HEK293 (cell line): Measurements from ENCODE around the gene DHRS7B.

Experiments used
- CTCF ChIA-PET: fragments of 350-600 bp; formaldehyde crosslinking; extraction: SDS; loops from one replicate; lab custom pipeline; 2021; ENCODE audit warnings: antibody characterized with exemption; lab: Yijun Ruan, JAX
- POLR2A ChIA-PET: fragments of 300-600 bp; formaldehyde crosslinking; extraction: SDS; loops from one replicate; lab custom pipeline; 2020; ENCODE audit warnings: antibody characterized with exemption, inconsistent platforms; lab: Yijun Ruan, JAX
- H3K27ac ChIP-seq: fragments of 200-500 bp; sonication (Bioruptor generic); 2 replicates; pipeline ENCODE4 v1.5.1; 2014; ENCODE audit warnings: low read depth, low read length, control low read depth, inconsistent platforms; ENCODE audit errors: extremely low read depth
- H3K36me3 ChIP-seq, 2 experiments: fragments of 200-500 bp in 1 of 2; sonication (Bioruptor generic) in 1 of 2; 1 replicate in 1 of 2; 2 replicates in 1 of 2; pipeline ENCODE4 v1.5.1; 2014 to 2017; ENCODE audit warnings: inconsistent platforms in 2 of 2, low read length in 2 of 2; ENCODE audit not compliant: control insufficient read depth in 2 of 2, insufficient read depth in 1 of 2
- H3K4me1 ChIP-seq: fragments of 200-500 bp; sonication (Bioruptor generic); 2 replicates; pipeline ENCODE4 v1.5.1; 2014; ENCODE audit warnings: mild to moderate bottlenecking, low read length, inconsistent platforms; ENCODE audit not compliant: control insufficient read depth, insufficient read depth
- H3K4me3 ChIP-seq: 2 replicates; pipeline ENCODE4 v1.5.1; 2011; ENCODE audit warnings: low read depth, mild to moderate bottlenecking, control low read depth, low read length, moderate library complexity
- H3K9me3 ChIP-seq: fragments of 200-500 bp; sonication (Bioruptor generic); 2 replicates; pipeline ENCODE4 v1.5.1; 2014; ENCODE audit warnings: low read depth, low read length, inconsistent platforms; ENCODE audit not compliant: control insufficient read depth, insufficient read depth
- GFI1B ChIP-seq: fragments of 450-650 bp; formaldehyde crosslinking; IDR thresholded peaks from 2 replicates; pipeline ENCODE4 v1.5.1; 2016; ENCODE audit warnings: missing biosample characterization, missing genetic modification characterization
- HIC1 ChIP-seq: fragments of 450-650 bp; formaldehyde crosslinking; IDR thresholded peaks from 2 replicates; pipeline ENCODE4 v1.5.1; 2016; ENCODE audit warnings: missing biosample characterization, missing genetic modification characterization
- MYNN ChIP-seq: fragments of 450-650 bp; formaldehyde crosslinking; IDR thresholded peaks from 2 replicates; pipeline ENCODE4 v1.5.1; 2016; ENCODE audit warnings: missing biosample characterization, missing genetic modification characterization, borderline replicate concordance
- SALL2 ChIP-seq: fragments of 450-650 bp; formaldehyde crosslinking; IDR thresholded peaks from 2 replicates; pipeline ENCODE4 v1.5.0; 2017; ENCODE audit warnings: missing biosample characterization, mild to moderate bottlenecking, missing genetic modification characterization, borderline replicate concordance
- SP2 ChIP-seq: fragments of 450-650 bp; formaldehyde crosslinking; IDR thresholded peaks from 2 replicates; pipeline ENCODE4 v1.5.1; 2016; ENCODE audit warnings: missing biosample characterization, missing genetic modification characterization
- WT1 ChIP-seq: fragments of 450-650 bp; formaldehyde crosslinking; IDR thresholded peaks from 2 replicates; pipeline ENCODE4 v1.5.1; 2016; ENCODE audit warnings: missing biosample characterization, missing genetic modification characterization
- ZBTB20 ChIP-seq: fragments of 450-650 bp; formaldehyde crosslinking; IDR thresholded peaks from 2 replicates; pipeline ENCODE4 v1.5.1; 2016; ENCODE audit warnings: missing biosample characterization, missing genetic modification characterization
- ZBTB21 ChIP-seq: fragments of 450-650 bp; formaldehyde crosslinking; IDR thresholded peaks from 2 replicates; pipeline ENCODE4 v1.5.1; 2017; ENCODE audit warnings: missing biosample characterization, missing genetic modification characterization
- ZBTB48 ChIP-seq: fragments of 450-650 bp; formaldehyde crosslinking; IDR thresholded peaks from 2 replicates; pipeline ENCODE4 v1.5.1; 2016; ENCODE audit warnings: missing biosample characterization, missing genetic modification characterization
- ZNF112 ChIP-seq: fragments of 450-650 bp; formaldehyde crosslinking; IDR thresholded peaks from 2 replicates; pipeline ENCODE4 v1.5.0; 2017; ENCODE audit warnings: missing biosample characterization, missing genetic modification characterization
- ZNF146 ChIP-seq: fragments of 450-650 bp; formaldehyde crosslinking; IDR thresholded peaks from 2 replicates; pipeline ENCODE4 v1.5.1; 2016; ENCODE audit warnings: missing biosample characterization, missing genetic modification characterization
- ZNF175 ChIP-seq: fragments of 450-650 bp; formaldehyde crosslinking; IDR thresholded peaks from 2 replicates; pipeline ENCODE4 v1.5.1; 2016; ENCODE audit warnings: missing biosample characterization, missing genetic modification characterization
- ZNF2 ChIP-seq: fragments of 450-650 bp; formaldehyde crosslinking; IDR thresholded peaks from 2 replicates; pipeline ENCODE4 v1.5.1; 2016; ENCODE audit warnings: missing biosample characterization, missing genetic modification characterization
- ZNF26 ChIP-seq: fragments of 450-650 bp; formaldehyde crosslinking; IDR thresholded peaks from 2 replicates; pipeline ENCODE4 v1.5.1; 2016; ENCODE audit warnings: missing biosample characterization, missing genetic modification characterization
- ZNF341 ChIP-seq: fragments of 450-650 bp; formaldehyde crosslinking; IDR thresholded peaks from 2 replicates; pipeline ENCODE4; 2016; ENCODE audit warnings: low read depth, missing biosample characterization, missing genetic modification characterization
- ZNF394 ChIP-seq: fragments of 450-650 bp; formaldehyde crosslinking; IDR thresholded peaks from 2 replicates; pipeline ENCODE4 v1.5.1; 2016; ENCODE audit warnings: missing biosample characterization, missing genetic modification characterization, mild to moderate bottlenecking, moderate library complexity, borderline replicate concordance
- ZNF423 ChIP-seq: fragments of 450-650 bp; formaldehyde crosslinking; IDR thresholded peaks from 2 replicates; pipeline ENCODE4 v1.5.1; 2016; ENCODE audit warnings: missing biosample characterization, missing genetic modification characterization
- ZNF488 ChIP-seq: fragments of 450-650 bp; formaldehyde crosslinking; IDR thresholded peaks from 2 replicates; pipeline ENCODE4 v1.5.1; 2016; ENCODE audit warnings: missing biosample characterization, missing genetic modification characterization
- ZNF548 ChIP-seq: fragments of 450-650 bp; formaldehyde crosslinking; IDR thresholded peaks from 2 replicates; pipeline ENCODE4 v1.5.1; 2016; ENCODE audit warnings: missing biosample characterization, missing genetic modification characterization
- ZNF549 ChIP-seq: fragments of 450-650 bp; IDR thresholded peaks from 2 replicates; pipeline ENCODE4 v1.5.1; 2018; ENCODE audit warnings: missing biosample characterization, missing genetic modification characterization, mild to moderate bottlenecking, inconsistent platforms, moderate library complexity
- ZNF600 ChIP-seq: fragments of 450-650 bp; formaldehyde crosslinking; IDR thresholded peaks from 2 replicates; pipeline ENCODE4 v1.5.1; 2016; ENCODE audit warnings: missing biosample characterization, missing genetic modification characterization
- ZNF623 ChIP-seq: fragments of 450-650 bp; formaldehyde crosslinking; IDR thresholded peaks from 2 replicates; pipeline ENCODE4 v1.5.1; 2016; ENCODE audit warnings: missing biosample characterization, missing genetic modification characterization
- ZNF692 ChIP-seq: fragments of 450-650 bp; formaldehyde crosslinking; IDR thresholded peaks from 2 replicates; pipeline ENCODE4 v1.5.1; 2016; ENCODE audit warnings: missing biosample characterization, missing genetic modification characterization
- ZNF768 ChIP-seq: fragments of 450-650 bp; formaldehyde crosslinking; IDR thresholded peaks from 2 replicates; pipeline ENCODE4 v1.5.1; 2018; ENCODE audit warnings: missing biosample characterization, mild to moderate bottlenecking, missing genetic modification characterization
- ZNF791 ChIP-seq: fragments of 450-650 bp; formaldehyde crosslinking; IDR thresholded peaks from 2 replicates; pipeline ENCODE4 v1.5.1; 2016; ENCODE audit warnings: missing biosample characterization, missing genetic modification characterization
- ZSCAN18 ChIP-seq: fragments of 450-650 bp; formaldehyde crosslinking; IDR thresholded peaks from 2 replicates; pipeline ENCODE4 v1.5.1; 2016; ENCODE audit warnings: missing biosample characterization, missing genetic modification characterization
- ZSCAN23 ChIP-seq: fragments of 450-650 bp; formaldehyde crosslinking; IDR thresholded peaks from 2 replicates; pipeline ENCODE4 v1.5.1; 2016; ENCODE audit warnings: missing biosample characterization, missing genetic modification characterization

Gene DHRS7B

GRCh38 chr17:21202512-21202911, 75.7 kb downstream of the DHRS7B start:
- ChIA-PET POLR2A (no interaction called here), CTCF (no interaction called here)
- Histone ChIP-seq H3K36me3 (peaks cover 21 to 54% of the 10 kb centered on the region in 2 experiments), H3K4me1 (peaks cover 5% of the 10 kb centered on the region; the same call in 1 of the 2 replicates), H3K9me3 (no peaks in the 10 kb centered on the region), H3K27ac (no peak overlapping the region), H3K4me3 (no peak overlapping the region)
- TF ChIP-seq ZNF791 (tag by site-specific recombination) (no peak), GFI1B (tag by site-specific recombination) (no peak), ZNF341 (tag by site-specific recombination) (no peak), ZNF26 (tag by site-specific recombination) (no peak), ZSCAN18 (no peak), ZNF692 (tag by site-specific recombination) (no peak), ZBTB20 (tag by site-specific recombination) (no peak), ZNF768 (tag by site-specific recombination) (no peak), ZNF2 (tag by site-specific recombination) (no peak), SP2 (tag by site-specific recombination) (no peak), ZNF112 (tag by site-specific recombination) (no peak), ZNF623 (tag by site-specific recombination) (no peak), ZSCAN23 (no peak), ZNF394 (tag by site-specific recombination) (no peak), ZNF175 (no peak)

GRCh38 chr17:21204935-21205334, 78.2 kb downstream of the DHRS7B start:
- CTCF ChIA-PET: no interaction called here
- Histone ChIP-seq H3K9me3 (no peaks in the 10 kb centered on the region), H3K36me3 (peaks cover 14 to 52% of the 10 kb centered on the region in 2 experiments), H3K4me1 (peaks cover 5% of the 10 kb centered on the region; the same call in 1 of the 2 replicates), H3K4me3 (no peak overlapping the region), H3K27ac (0 out of 2 replicates have a peak overlapping the region, but pooled peaks have one; percentile 7)
- POLR2A ChIA-PET: interaction anchor here (0.9 kb wide), 1 partner anchor 28 kb away, joined by 3 read pairs; no protein-coding TSS in a partner anchor
- TF ChIP-seq ZNF112 (tag by site-specific recombination) (no peak), HIC1 (no peak), ZNF549 (tag by site-specific recombination) (no peak), ZNF488 (tag by site-specific recombination) (no peak), MYNN (tag by site-specific recombination) (no peak), ZBTB48 (no peak), ZNF600 (tag by site-specific recombination) (no peak), ZNF2 (tag by site-specific recombination) (no peak), ZNF146 (tag by site-specific recombination) (no peak), SALL2 (no peak), ZNF423 (tag by site-specific recombination) (no peak), ZBTB21 (no peak), ZNF548 (tag by site-specific recombination) (no peak), WT1 (tag by site-specific recombination) (no peak)
